H1 (cell line): ENCODE measurements around the gene GUCY2D. TPM values are rescaled to one million over a fixed set of nuclear protein-coding genes. Genes with fewer than 3 reads are reported as not detected.

Experiments
- CTCF ChIA-PET: fragments of 300-600 bp; sonication (Branson Sonifier 250); formaldehyde crosslinking; loops from one replicate; lab custom pipeline; 2021; ENCODE audit not compliant: partially characterized antibody; lab: Charles Lee
- POLR2A ChIA-PET: fragments of 300-600 bp; sonication (Branson Sonifier 250); formaldehyde crosslinking; loops from one replicate; lab custom pipeline; 2021; ENCODE audit warnings: inconsistent platforms; ENCODE audit not compliant: partially characterized antibody; lab: Charles Lee
- DNase-seq, 2 experiments: peaks; one replicate each; pipeline versions ENCODE4 v3.0.0 to v3.0.0-alpha.2; 2010 to 2022; ENCODE audit warnings: low spot score in 2 of 2, low read depth in 1 of 2, mixed read lengths in 1 of 2
- FAIRE-seq: peaks from 2 replicates; lab custom pipeline; 2011; peaks lifted over from hg19 to GRCh38; lab: Jason Lieb, UNC
- H2AFZ ChIP-seq: 2 replicates; pipeline ENCODE4 v1.8.1; 2012; ENCODE audit warnings: low read length, inconsistent platforms
- H2AK5ac ChIP-seq: 2 replicates; pipeline ENCODE4 v1.6.1; 2013; ENCODE audit warnings: low read depth, low read length
- H2BK120ac ChIP-seq: replicated peaks from 2 replicates; pipeline ENCODE3; 2013; ENCODE audit warnings: low read depth, low read length, inconsistent platforms
- H2BK12ac ChIP-seq: 2 replicates; pipeline ENCODE4 v1.6.1; 2013; ENCODE audit warnings: low read depth, low read length
- H2BK15ac ChIP-seq: 2 replicates; pipeline ENCODE4 v1.6.1; 2013; ENCODE audit warnings: low read length
- H2BK20ac ChIP-seq: 2 replicates; pipeline ENCODE4 v1.6.1; 2013; ENCODE audit warnings: low read length
- H2BK5ac ChIP-seq: 2 replicates; pipeline ENCODE4 v1.6.1; 2013; ENCODE audit warnings: low read depth, low read length
- H3K14ac ChIP-seq: 2 replicates; pipeline ENCODE4 v1.6.1; 2013; ENCODE audit warnings: inconsistent platforms; ENCODE audit not compliant: insufficient read length
- H3K18ac ChIP-seq: 2 replicates; pipeline ENCODE4 v1.6.1; 2013; ENCODE audit warnings: low read length; ENCODE audit errors: extremely low read depth
- H3K23ac ChIP-seq: 2 replicates; pipeline ENCODE4 v1.6.1; 2013; ENCODE audit warnings: inconsistent platforms; ENCODE audit not compliant: insufficient read length
- H3K23me2 ChIP-seq: 2 replicates; pipeline ENCODE4 v1.6.1; 2013; ENCODE audit warnings: low read depth, low read length
- H3K27ac ChIP-seq: 2 replicates; pipeline ENCODE4 v1.6.1; 2011; ENCODE audit warnings: low read depth, low read length, inconsistent platforms
- H3K27me3 ChIP-seq, 4 experiments: replicated peaks in 1 of 4; 1 replicate in 1 of 4; 2 replicates in 3 of 4; pipeline versions ENCODE4 v1.6.1 to v1.8.1; 2011 to 2013; ENCODE audit warnings: low read length in 3 of 4, mild to moderate bottlenecking in 3 of 4, inconsistent platforms in 2 of 4, mixed read lengths in 2 of 4, moderate library complexity in 1 of 4; ENCODE audit not compliant: control insufficient read depth in 3 of 4, insufficient read depth in 3 of 4; ENCODE audit errors: extremely low read depth in 1 of 4
- H3K36me3 ChIP-seq, 4 experiments: 2 replicates each; pipeline versions ENCODE4 v1.6.1 to v1.8.1; 2011 to 2013; ENCODE audit warnings: mild to moderate bottlenecking in 4 of 4, low read length in 3 of 4, moderate library complexity in 2 of 4, control low read depth in 1 of 4, inconsistent platforms in 1 of 4; ENCODE audit not compliant: insufficient read depth in 4 of 4, control insufficient read depth in 2 of 4
- H3K4ac ChIP-seq: replicated peaks from 2 replicates; pipeline ENCODE3; 2013; ENCODE audit warnings: low read length, low read depth, mixed read lengths, inconsistent platforms; ENCODE audit not compliant: insufficient read length
- H3K4me1 ChIP-seq, 4 experiments: replicated peaks in 1 of 4; 1 replicate in 1 of 4; 2 replicates in 3 of 4; pipeline versions ENCODE4 v1.6.1 to v1.8.1; 2011 to 2013; ENCODE audit warnings: low read length in 3 of 4, inconsistent platforms in 2 of 4, mixed read lengths in 1 of 4; ENCODE audit not compliant: insufficient read depth in 4 of 4, control insufficient read depth in 3 of 4
- H3K4me2 ChIP-seq, 2 experiments: 2 replicates each; pipeline versions ENCODE4 v1.6.1 to v1.8.1; 2011 to 2013; ENCODE audit warnings: low read depth in 2 of 2, low read length in 2 of 2, control low read depth in 1 of 2, inconsistent platforms in 1 of 2, mild to moderate bottlenecking in 1 of 2; ENCODE audit not compliant: insufficient read depth in 1 of 2
- H3K4me3 ChIP-seq, 4 experiments: fragments of 200-600, 300-600 bp in 1 of 4; sonication (generic), shearing (Covaris generic), sonication (Bioruptor Twin) in 1 of 4; 2 replicates each; pipeline versions ENCODE4 v1.5.1 to v1.8.1; 2011 to 2016; ENCODE audit warnings: low read length in 4 of 4, low read depth in 3 of 4, control low read depth in 2 of 4, inconsistent platforms in 2 of 4, mild to moderate bottlenecking in 2 of 4, mixed read lengths in 1 of 4, moderate library complexity in 1 of 4; ENCODE audit not compliant: insufficient read depth in 2 of 4; ENCODE audit errors: extremely low read depth in 1 of 4
- H3K56ac ChIP-seq: replicated peaks from 2 replicates; pipeline ENCODE3; 2013; ENCODE audit warnings: low read depth, mild to moderate bottlenecking, mixed read lengths, low read length, inconsistent platforms; ENCODE audit not compliant: insufficient read length
- H3K79me1 ChIP-seq: 2 replicates; pipeline ENCODE4 v1.6.1; 2013; ENCODE audit warnings: low read depth, low read length, control low read depth
- H3K79me2 ChIP-seq, 2 experiments: 2 replicates each; pipeline versions ENCODE4 v1.6.1 to v1.8.1; 2012 to 2013; ENCODE audit warnings: low read length in 2 of 2, mild to moderate bottlenecking in 2 of 2, inconsistent platforms in 1 of 2; ENCODE audit not compliant: insufficient read depth in 2 of 2, control insufficient read depth in 1 of 2
- H3K9ac ChIP-seq, 4 experiments: replicated peaks in 1 of 4; 1 replicate in 1 of 4; 2 replicates in 3 of 4; pipeline versions ENCODE4 v1.6.1 to v1.8.1; 2011 to 2013; ENCODE audit warnings: low read depth in 3 of 4, low read length in 3 of 4, control low read depth in 2 of 4, mild to moderate bottlenecking in 2 of 4, moderate library complexity in 2 of 4, inconsistent platforms in 1 of 4; ENCODE audit errors: extremely low read depth in 1 of 4
- H3K9me3 ChIP-seq, 2 experiments: 2 replicates each; pipeline versions ENCODE4 v1.6.1 to v1.8.1; 2012 to 2013; ENCODE audit warnings: mild to moderate bottlenecking in 2 of 2, moderate library complexity in 2 of 2, control low read depth in 1 of 2, inconsistent platforms in 1 of 2, low read depth in 1 of 2, low read length in 1 of 2, mixed read lengths in 1 of 2; ENCODE audit not compliant: insufficient read depth in 2 of 2
- H4K20me1 ChIP-seq, 2 experiments: replicated peaks in 1 of 2; 2 replicates each; pipeline versions ENCODE3 to v1.8.1; 2011 to 2013; ENCODE audit warnings: inconsistent platforms in 2 of 2, low read length in 2 of 2, mild to moderate bottlenecking in 1 of 2; ENCODE audit not compliant: insufficient read depth in 2 of 2, control insufficient read depth in 1 of 2
- H4K5ac ChIP-seq: 2 replicates; pipeline ENCODE4 v1.6.1; 2013; ENCODE audit warnings: low read length, low read depth, mixed read lengths, inconsistent platforms; ENCODE audit not compliant: insufficient read length
- H4K8ac ChIP-seq: 2 replicates; pipeline ENCODE4 v1.8.0; 2013; ENCODE audit warnings: mild to moderate bottlenecking, moderate library complexity, low read length, inconsistent platforms; ENCODE audit not compliant: insufficient read depth; ENCODE audit errors: extremely low read depth
- H4K91ac ChIP-seq: replicated peaks from 2 replicates; pipeline ENCODE3; 2013; ENCODE audit warnings: low read length, mixed read lengths, inconsistent platforms; ENCODE audit not compliant: insufficient read length
- ATF3 ChIP-seq: IDR thresholded peaks from 2 replicates; pipeline ENCODE4 v1.6.1; 2011; ENCODE audit warnings: low read depth, mild to moderate bottlenecking, low read length; ENCODE audit not compliant: insufficient read depth
- CBX8 ChIP-seq: fragments of 300-800, 300-1000 bp; sonication (generic); IDR thresholded peaks from 2 replicates; pipeline ENCODE4 v1.7.1; 2016; ENCODE audit warnings: low read depth, low read length, borderline replicate concordance
- CREB1 ChIP-seq: IDR thresholded peaks from 2 replicates; pipeline ENCODE4 v1.6.1; 2012; ENCODE audit warnings: inconsistent platforms
- HDAC2 ChIP-seq, 2 experiments: fragments of 300-600 bp in 1 of 2; sonication (generic) in 1 of 2; IDR thresholded peaks; 2 replicates each; pipeline ENCODE4 v1.6.1; 2011 to 2012; ENCODE audit warnings: low read depth in 2 of 2, low read length in 2 of 2, mild to moderate bottlenecking in 2 of 2, moderate library complexity in 2 of 2, borderline replicate concordance in 1 of 2, inconsistent platforms in 1 of 2
- PHF8 ChIP-seq: fragments of 200-600 bp; sonication (generic); conservative IDR thresholded peaks from 2 replicates; pipeline ENCODE4 v1.7.1; 2012; ENCODE audit warnings: low read depth, mild to moderate bottlenecking, inconsistent platforms, low read length, moderate library complexity
- POLR2A ChIP-seq, 2 experiments: IDR thresholded peaks; 1 replicate in 1 of 2; 2 replicates in 1 of 2; pipeline ENCODE4 v1.6.1; 2011; ENCODE audit warnings: low read depth in 2 of 2, low read length in 2 of 2, mild to moderate bottlenecking in 2 of 2; ENCODE audit errors: control extremely low read depth in 1 of 2
- POU5F1 ChIP-seq: IDR thresholded peaks from 2 replicates; pipeline ENCODE4 v1.6.1; 2011; ENCODE audit warnings: low read depth, mild to moderate bottlenecking, low read length, moderate library complexity
- RAD21 ChIP-seq, 2 experiments: IDR thresholded peaks in 1 of 2; conservative IDR thresholded peaks in 1 of 2; 2 replicates each; pipeline ENCODE4 v1.6.1; 2011; ENCODE audit warnings: low read depth in 2 of 2, low read length in 2 of 2, improper control_type of control experiment in 1 of 2, inconsistent platforms in 1 of 2, mild to moderate bottlenecking in 1 of 2, moderate library complexity in 1 of 2
- RXRA ChIP-seq: IDR thresholded peaks from 2 replicates; pipeline ENCODE4 v1.6.1; 2011; ENCODE audit warnings: low read depth, mild to moderate bottlenecking, low read length, moderate library complexity; ENCODE audit not compliant: insufficient read depth
- SIN3A ChIP-seq, 2 experiments: IDR thresholded peaks in 1 of 2; conservative IDR thresholded peaks in 1 of 2; 2 replicates each; pipeline ENCODE4 v1.6.1; 2011 to 2012; ENCODE audit warnings: low read length in 2 of 2, improper control_type of control experiment in 1 of 2, low read depth in 1 of 2, mild to moderate bottlenecking in 1 of 2
- SP4 ChIP-seq: IDR thresholded peaks from 2 replicates; pipeline ENCODE4 v1.6.1; 2012; ENCODE audit warnings: low read length, inconsistent platforms
- SUZ12 ChIP-seq: fragments of 200-600 bp; sonication (generic); IDR thresholded peaks from 2 replicates; pipeline ENCODE4 v1.6.1; 2012; ENCODE audit warnings: mild to moderate bottlenecking, inconsistent platforms, low read length, moderate library complexity, mixed read lengths
- WGBS, 2 experiments: shearing (Covaris generic) in 1 of 2; methylation state at CpG; one replicate each; pipeline versions ENCODE4 v1.1.6 to v1.1.7; 2013 to 2015; ENCODE audit warnings: low lambda C conversion rate in 2 of 2, mixed read lengths in 2 of 2, inconsistent platforms in 1 of 2, low coverage in 1 of 2, missing lambda C conversion rate in 1 of 2; ENCODE audit not compliant: insufficient replicate concordance in 2 of 2, insufficient coverage in 1 of 2, insufficient read length in 1 of 2; ENCODE audit errors: extremely low coverage in 1 of 2, missing lambda C conversion rate in 1 of 2; 5-methylcytosine and 5-hydroxymethylcytosine counted together
- polyA plus RNA-seq, 7 experiments: library from polyadenylated mRNA; depleted of rRNA in 3 of 7; stranded (reverse) in 5 of 7; unstranded in 2 of 7; fragments of >200 nt in 5 of 7; fragments of 200-250 nt in 2 of 7; gene quantifications; 1 replicate in 5 of 7; 2 replicates in 1 of 7; 4 replicates in 1 of 7; pipeline versions ENCODE4 v1.2.1 to v1.2.3, GENCODE V29; 2011 to 2013; ENCODE audit warnings: missing spikeins in 2 of 7, mixed read lengths in 2 of 7
- total RNA-seq: library from RNA; stranded (reverse); fragmentation: NEBNext Ultra II Directional; extraction: Animal tissue kit (Norgen Biotek cat#: 25700); gene quantifications from 2 replicates; pipeline ENCODE4 v1.2.1, GENCODE V29; 2021

The GUCY2D gene
- total and polyA plus RNA-seq, 2 of the 8 experiments (the other 6 are each of a cell fraction or from before 2014, with no cell fraction given), result 0.20 to 0.48 TPM

GRCh38 chr17:8046306-8046928 is 44.0 kb downstream of the GUCY2D start:
- ChIA-PET POLR2A (interaction anchor here (2.3 kb wide), 1 partner anchor 127 kb away, joined by 7 read pairs; no protein-coding TSS in a partner anchor), CTCF (interaction anchor here (0.6 to 2.8 kb wide), 12 partner anchors 11 to 182 kb away, joined by 3 to 19 read pairs (median 3); no protein-coding TSS in a partner anchor)
- Histone ChIP-seq H2AFZ (no peak overlapping the region), H3K56ac (no peak overlapping the region), H4K8ac (no peak overlapping the region; the same call in none of the 2 replicates), H3K23ac (no peak overlapping the region), H3K4ac (no peak overlapping the region), H3K27ac (no peak overlapping the region), H3K27me3 (no peaks in the 10 kb centered on the region; a peak in 2 of 7 replicates), H3K36me3 (no peaks in the 10 kb centered on the region; a peak in 1 of 8 replicates), H3K18ac (no peak overlapping the region), H4K5ac (no peak overlapping the region), H3K9ac (no peak overlapping the region), H3K4me2 (no peak overlapping the region), H3K4me1 (no peaks in the 10 kb centered on the region), H3K79me1 (no peaks in the 10 kb centered on the region), H3K14ac (no peak overlapping the region), H4K20me1 (no peaks in the 10 kb centered on the region), H4K91ac (no peak overlapping the region), H2BK5ac (no peak overlapping the region), H3K4me3 (no peak overlapping the region), H2BK20ac (no peak overlapping the region), H2BK15ac (no peak overlapping the region), H2BK120ac (no peak overlapping the region), H2BK12ac (no peak overlapping the region), H3K23me2 (no peaks in the 10 kb centered on the region), H2AK5ac (no peak overlapping the region), H3K79me2 (no peaks in the 10 kb centered on the region), H3K9me3 (no peaks in the 10 kb centered on the region)
- DNase-seq (no peak), FAIRE-seq (no peak)
- 82% methylated on average over 10 of the region's 11 CpGs; no CpG with 5 or more reads in 1 of the 2 experiments for WGBS, 2 experiments
- TF ChIP-seq SP4 (no peak), SIN3A (conservative IDR thresholded peaks at IDR 0.05 in 1 of 2, IDR thresholded peaks at IDR 0.05 in 1 of 2; ENCODE audit: low read depth in 1 of 2, low read length in 2 of 2) (no peak), SUZ12 (no peak), POU5F1 (no peak), PHF8 (no peak), ATF3 (no peak), POLR2A (IDR thresholded peaks at IDR 0.05; ENCODE audit: control extremely low read depth in 1 of 2, low read depth in 2 of 2, low read length in 2 of 2) (no peak), HDAC2 (IDR thresholded peaks at IDR 0.05; ENCODE audit: borderline replicate concordance in 1 of 2, low read depth in 2 of 2, low read length in 2 of 2) (no peak), CREB1 (no peak), RXRA (no peak), RAD21 (IDR thresholded peaks at IDR 0.05 in 1 of 2, conservative IDR thresholded peaks at IDR 0.05 in 1 of 2; ENCODE audit: low read depth in 2 of 2, low read length in 2 of 2) (no peak), CBX8 (no peak)
